ENCODE measurements around the gene KRTAP5-2. TPM values are rescaled to one million over a fixed set of nuclear protein-coding genes. Genes with fewer than 3 reads are reported as not detected.

The KRTAP5-2 gene
- total RNA-seq, 2 donors from 2014 or later = not detected

DNA sequence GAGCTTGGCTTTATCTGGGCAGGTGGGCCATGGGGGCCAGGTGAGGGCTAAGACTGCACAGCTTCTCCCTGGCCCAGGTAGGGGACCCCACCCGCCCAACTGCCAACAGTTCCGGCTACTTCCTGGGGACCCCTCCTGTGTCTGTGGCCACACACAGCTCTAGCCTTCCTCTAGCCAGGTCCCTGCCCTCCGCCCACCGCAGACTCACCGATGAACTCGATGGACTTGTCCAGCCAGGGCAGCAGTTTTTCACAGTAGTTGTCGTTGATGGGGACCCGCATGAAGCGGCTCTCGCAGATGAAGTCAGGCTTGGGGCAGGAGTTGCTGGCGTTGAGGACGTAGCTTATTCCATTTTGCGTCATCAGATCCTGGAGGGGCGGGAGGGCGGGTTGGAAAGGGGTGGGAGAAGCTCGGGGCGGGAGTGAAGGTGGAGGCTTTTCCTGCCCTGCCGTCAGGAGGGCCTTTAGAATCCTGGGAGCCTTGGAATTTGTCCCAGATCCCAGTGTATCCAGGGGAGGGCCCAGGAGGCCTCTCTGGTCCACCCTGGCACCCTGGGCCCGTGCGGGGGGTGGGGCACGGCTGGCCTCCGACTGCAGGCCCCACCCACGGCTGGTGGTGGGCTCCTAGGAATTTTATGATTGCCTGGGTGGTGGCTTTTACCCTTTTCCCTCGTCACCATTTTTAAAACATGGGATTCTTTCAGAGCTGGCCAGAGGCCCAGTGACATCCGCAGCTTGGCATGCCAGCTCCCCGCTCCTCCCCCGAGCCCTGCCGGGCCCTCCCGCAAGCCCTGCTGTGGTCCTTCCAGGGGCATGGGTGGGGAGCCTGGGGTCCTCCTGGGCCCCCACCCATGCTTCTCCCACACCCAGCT lies 40.0 kb downstream of the KRTAP5-2 start:
- Mint-ChIP-seq H3K27me3 (ENCODE audit: insufficient read depth) (peaks cover 14% of the 10 kb centered on the region), H3K27ac (no peak overlapping the region), H3K36me3 (ENCODE audit: low read depth) (peaks cover 5% of the 10 kb centered on the region), H3K4me3 (no peak overlapping the region), H3K4me1 (peaks cover 3% of the 10 kb centered on the region), H3K9me3 (no peaks in the 10 kb centered on the region)
- Histone ChIP-seq H3K4me3 (ENCODE audit: low read length) (no peak overlapping the region), H3K4me1 (ENCODE audit: control insufficient read depth, insufficient read depth, low read length) (no peaks in the 10 kb centered on the region), H3K36me3 (ENCODE audit: control insufficient read depth, insufficient read depth, low read length) (no peaks in the 10 kb centered on the region), H3K9me3 (ENCODE audit: control insufficient read depth, low read length) (no peaks in the 10 kb centered on the region), H3K27ac (ENCODE audit: low read depth, low read length) (no peak overlapping the region), H3K27me3 (ENCODE audit: control insufficient read depth, insufficient read depth, low read length, poor library complexity, severe bottlenecking) (peaks cover 6% of the 10 kb centered on the region), H3K9ac (ENCODE audit: extremely low read depth, low read length, poor library complexity, severe bottlenecking) (no peak overlapping the region)
- 86 to 90% methylated on average over 9 to 29 of the region's 29 CpGs for WGBS, 2 experiments (ENCODE audit: insufficient coverage in 1 of 2, insufficient read length in 1 of 2)
- DNase-seq = peak; percentile 53
- TF ChIP-seq CTCF (conservative IDR thresholded peaks at IDR 0.05) = no peak

DNA sequence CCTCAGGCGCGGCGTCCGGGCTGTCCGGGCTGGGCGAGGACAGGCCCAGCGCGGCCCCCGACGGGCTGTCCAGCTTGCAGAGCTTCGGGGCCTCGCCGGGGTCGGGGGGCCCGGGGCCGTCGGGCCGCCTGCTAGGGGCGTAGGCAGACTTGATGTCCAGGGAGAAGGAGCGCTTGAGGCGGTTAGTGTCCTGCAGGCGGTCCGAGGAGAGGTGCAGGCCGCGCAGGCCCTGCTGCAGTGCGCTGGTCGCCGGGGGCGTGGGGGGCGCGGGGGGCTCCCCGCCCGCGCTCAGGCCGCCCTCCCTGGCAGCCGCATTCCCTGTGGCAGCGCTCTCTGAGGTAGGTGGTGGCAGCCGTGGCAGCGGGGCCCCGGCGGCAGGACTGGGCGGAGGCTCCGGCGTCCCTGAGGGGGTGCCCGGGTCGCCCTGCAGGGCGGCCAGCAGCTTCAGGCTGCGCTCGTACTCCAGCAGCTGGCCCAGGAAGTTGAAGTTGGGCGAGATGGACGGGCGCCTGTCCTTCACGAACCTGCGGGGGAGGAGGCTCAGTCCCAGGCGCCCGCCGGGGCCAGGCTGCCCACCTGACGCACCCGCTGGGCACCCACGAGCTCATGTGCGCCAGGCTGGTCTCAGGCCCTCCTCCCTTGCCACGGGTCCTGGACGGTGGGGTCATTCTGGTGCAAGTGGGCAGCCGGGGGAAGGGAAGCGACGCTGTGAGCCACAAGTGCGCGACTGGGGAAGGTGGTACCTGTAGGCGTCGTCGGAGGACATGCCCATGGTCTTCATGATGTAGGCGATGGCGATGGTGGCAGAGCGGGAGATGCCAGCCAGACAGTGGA lies 40.8 kb downstream of the KRTAP5-2 start:
- H3K4me1 ChIP-seq (ENCODE audit: control insufficient read depth, insufficient read depth, low read length) = no peaks in the 10 kb centered on the region

More for the DNA sequence above, 40.8 kb downstream of the KRTAP5-2 start:
- Histone ChIP-seq H3K27ac (ENCODE audit: low read depth, low read length) (no peak overlapping the region), H3K9me3 (ENCODE audit: control insufficient read depth, low read length) (no peaks in the 10 kb centered on the region), H3K36me3 (ENCODE audit: control insufficient read depth, insufficient read depth, low read length) (no peaks in the 10 kb centered on the region), H3K4me3 (ENCODE audit: low read length) (no peak overlapping the region), H3K27me3 (ENCODE audit: control insufficient read depth, insufficient read depth, low read length, poor library complexity, severe bottlenecking) (peaks cover 12% of the 10 kb centered on the region), H3K9ac (ENCODE audit: extremely low read depth, low read length, poor library complexity, severe bottlenecking) (no peak overlapping the region)
- no peak for TF ChIP-seq CTCF (conservative IDR thresholded peaks at IDR 0.05)
- Mint-ChIP-seq H3K36me3 (ENCODE audit: low read depth) (peaks cover 5% of the 10 kb centered on the region), H3K27me3 (ENCODE audit: insufficient read depth) (peaks cover 21% of the 10 kb centered on the region), H3K4me3 (no peak overlapping the region), H3K9me3 (no peaks in the 10 kb centered on the region), H3K27ac (no peak overlapping the region), H3K4me1 (peaks cover 3% of the 10 kb centered on the region)
- WGBS, 2 experiments (ENCODE audit: insufficient coverage in 1 of 2, insufficient read length in 1 of 2) = 92 to 95% methylated on average over 27 to 74 of the region's 74 CpGs
- peak; percentile 45 for DNase-seq

All from endodermal cell (in vitro differentiated cells).